Upper lobe of left lung (tissue), 4 donors: ENCODE data around the gene SLC25A12.

ENCODE experiments used
- CTCF ChIP-seq, 6 experiments: fragments of 450-650 bp in 4 of 6; fragments of 200-600 bp in 2 of 6; sonication (generic) in 2 of 6; IDR thresholded peaks; one replicate each; pipeline ENCODE4 v1.5.1; 2016 to 2019; ENCODE audit warnings: antibody characterized with exemption in 6 of 6
- EP300 ChIP-seq, 4 donors: sonication (generic); formaldehyde crosslinking; IDR thresholded peaks; one replicate each; pipeline ENCODE4 v1.5.1; 2017; ENCODE audit warnings: antibody characterized with exemption in 4 of 4, control low read depth in 2 of 4
- POLR2AphosphoS5 ChIP-seq, 2 donors: sonication (generic); formaldehyde crosslinking; IDR thresholded peaks; one replicate each; pipeline ENCODE4 v1.5.1; 2017; ENCODE audit warnings: antibody characterized with exemption in 2 of 2

GRCh38 chr2:171874517-171874916 is 19.5 kb downstream of the SLC25A12 start:
- TF ChIP-seq CTCF (IDR thresholded peaks at IDR 0.05) (no peak), EP300 (IDR thresholded peaks at IDR 0.05) (no peak), POLR2AphosphoS5 (IDR thresholded peaks at IDR 0.05) (no peak)
